HG03095 (cell line): ENCODE measurements around the gene ZBTB18.
"Not testable (repeated sequence)": the region's sequence is repeated elsewhere in the genome, so short reads cannot be mapped to it uniquely, and the experiment has no call there.

Experiments
- ATAC-seq: cut with Tn5 transposase; IDR thresholded peaks from one replicate; pipeline ENCODE4 v1.9.1; 2021; ENCODE audit warnings: moderate library complexity; ENCODE audit not compliant: unreplicated experiment

The ZBTB18 gene

DNA sequence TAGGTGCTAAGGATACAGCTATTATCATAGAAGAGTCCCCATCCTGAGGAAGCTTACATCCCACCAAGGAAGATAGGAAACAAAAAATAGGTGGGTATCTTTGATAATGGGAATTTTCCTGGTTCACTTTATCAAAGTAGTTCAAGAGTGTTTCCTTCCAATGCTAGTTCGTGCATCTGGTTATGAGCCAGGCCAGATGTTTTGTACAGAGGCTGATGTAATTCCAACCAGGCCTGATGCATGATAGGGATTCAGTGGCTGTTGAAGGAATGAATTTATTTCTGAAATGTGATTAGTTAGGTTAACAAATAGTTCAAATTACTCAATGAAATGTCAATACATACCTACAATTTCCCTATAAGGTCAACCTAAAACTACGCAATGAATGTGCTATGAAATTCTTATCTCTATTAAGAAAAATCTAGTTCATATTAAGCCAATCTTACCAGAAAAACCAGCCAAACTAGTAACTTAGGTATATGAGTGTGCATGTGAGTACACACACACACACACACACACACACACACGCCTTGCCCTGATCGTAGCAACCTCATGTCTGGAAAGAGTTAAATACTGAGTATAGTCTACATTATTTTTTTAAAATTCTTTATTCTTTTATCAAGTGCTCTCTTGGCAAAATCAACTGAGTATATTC, 9.5 kb upstream of the ZBTB18 start:
- ATAC-seq: no peak

DNA sequence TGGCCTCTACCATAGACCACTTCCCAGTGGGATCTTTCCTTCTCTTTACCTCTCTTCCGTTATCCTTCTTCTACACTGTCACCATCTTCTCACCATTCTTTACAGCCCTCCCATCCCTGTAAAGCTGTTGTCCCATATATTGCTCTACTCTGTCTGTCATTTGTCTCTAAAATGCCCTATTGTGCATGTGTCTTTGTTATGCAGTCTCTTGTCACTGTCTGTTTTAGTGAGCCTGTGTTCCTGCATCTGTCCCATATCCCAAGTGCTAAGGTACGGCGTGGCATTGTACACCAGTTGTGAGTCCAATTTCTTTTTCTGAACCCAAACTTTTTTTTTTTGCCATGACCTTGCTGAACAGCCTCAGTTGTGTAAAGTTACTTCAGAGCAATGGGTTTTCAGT, 8.8 kb upstream of the ZBTB18 start:
- no peak for ATAC-seq

DNA sequence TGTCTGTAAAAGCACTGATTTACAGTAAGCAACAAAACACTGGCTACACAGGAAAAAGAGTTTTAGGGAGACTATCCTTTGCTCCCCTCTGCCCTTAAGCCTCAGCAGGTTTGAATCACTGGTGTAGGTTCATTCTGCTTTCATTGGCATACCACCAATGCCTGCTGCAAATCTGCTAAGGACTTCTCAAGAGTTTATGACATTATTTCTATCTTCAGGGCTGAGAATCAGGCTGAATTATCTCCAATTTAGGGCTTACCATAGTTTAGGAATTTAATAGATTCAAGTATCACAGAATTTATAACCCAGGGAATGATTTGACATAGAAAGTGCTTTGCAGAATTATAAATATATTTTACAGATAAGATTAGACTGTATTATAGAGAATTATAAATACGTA, 6.7 kb upstream of the ZBTB18 start:
- no peak for ATAC-seq

DNA sequence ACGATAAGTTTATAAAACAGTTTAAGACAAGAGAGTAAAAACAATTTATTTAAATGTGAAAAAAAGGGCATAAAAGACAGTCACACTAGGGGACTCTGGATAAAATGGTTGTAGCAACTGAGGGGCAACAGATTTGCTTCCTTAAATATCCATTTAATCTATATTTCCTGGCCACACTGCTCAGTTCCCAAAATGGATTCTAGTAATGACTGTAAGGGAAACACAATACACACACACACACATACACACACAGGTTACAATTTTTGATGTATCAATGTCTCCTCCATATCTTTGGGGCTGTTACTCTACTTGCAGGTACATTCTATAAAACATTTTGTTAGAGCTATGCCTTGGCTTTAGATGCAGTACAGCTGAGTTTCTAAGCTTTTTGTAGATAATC, 4.8 kb upstream of the ZBTB18 start:
- not testable (repeated sequence) for ATAC-seq

DNA sequence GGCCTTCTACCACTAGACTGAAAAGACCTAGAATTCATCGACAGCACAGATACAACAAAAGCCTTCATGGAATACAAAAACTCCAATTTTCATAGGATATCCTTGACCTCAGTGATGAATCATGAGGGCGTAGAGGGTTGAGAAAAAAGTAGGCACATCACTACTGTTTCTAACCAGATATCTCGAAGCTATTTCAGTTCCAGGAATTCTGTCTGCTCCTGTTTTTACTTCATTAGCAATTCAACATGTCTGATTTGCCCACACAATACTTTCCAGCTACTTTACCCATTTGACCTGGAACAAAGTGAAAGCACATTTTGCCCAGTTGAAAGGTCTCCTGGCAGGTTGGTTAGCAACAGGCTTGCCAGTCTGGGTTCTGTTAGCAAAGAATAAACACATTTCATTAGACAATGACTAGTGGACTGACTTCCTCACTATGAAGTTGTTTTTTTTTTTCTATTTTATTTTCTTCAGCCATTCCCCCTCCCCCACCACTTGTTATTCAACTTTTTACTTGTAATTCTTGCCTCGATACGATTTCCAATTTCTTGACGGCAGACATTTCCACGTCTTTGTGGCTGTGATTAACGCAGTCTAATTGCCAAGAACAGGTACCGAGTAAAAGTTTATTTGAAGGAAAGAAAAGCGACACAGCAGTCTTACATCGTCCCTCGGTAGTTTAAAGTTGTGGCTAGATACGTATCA, 4.0 kb upstream of the ZBTB18 start:
- ATAC-seq: no peak

DNA sequence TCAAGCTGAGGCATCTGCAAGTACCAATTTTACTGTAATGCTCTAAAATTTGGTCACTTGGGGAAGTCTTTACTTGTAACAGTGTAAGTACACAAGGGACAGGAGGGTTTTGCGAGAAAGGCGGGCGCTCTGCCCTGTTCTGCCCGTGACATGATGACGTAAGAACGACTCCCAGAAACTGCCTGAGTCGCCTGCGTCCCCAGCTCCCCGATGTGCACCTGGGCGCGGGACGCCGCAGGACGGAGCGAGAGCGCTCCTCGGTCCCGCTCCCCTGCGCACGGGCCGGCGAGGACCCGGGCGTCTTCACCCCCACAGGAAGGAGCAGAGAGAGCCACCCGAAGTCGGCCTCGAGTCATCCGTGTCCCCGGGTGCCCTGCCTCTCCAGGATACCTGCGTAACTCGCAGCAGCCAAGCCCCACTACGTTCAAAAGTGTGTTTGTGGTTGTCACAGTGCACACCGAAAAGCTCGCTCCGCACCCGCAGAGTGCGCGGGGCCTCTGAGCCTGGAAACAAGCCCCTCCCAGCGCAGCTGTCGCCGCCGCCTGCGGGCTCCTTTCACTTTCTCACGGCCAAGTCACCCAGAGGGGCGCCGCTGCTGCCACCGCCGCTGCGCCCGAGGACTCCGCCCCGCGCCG, 3.3 kb upstream of the ZBTB18 start:
- ATAC-seq: peak; percentile 64

DNA sequence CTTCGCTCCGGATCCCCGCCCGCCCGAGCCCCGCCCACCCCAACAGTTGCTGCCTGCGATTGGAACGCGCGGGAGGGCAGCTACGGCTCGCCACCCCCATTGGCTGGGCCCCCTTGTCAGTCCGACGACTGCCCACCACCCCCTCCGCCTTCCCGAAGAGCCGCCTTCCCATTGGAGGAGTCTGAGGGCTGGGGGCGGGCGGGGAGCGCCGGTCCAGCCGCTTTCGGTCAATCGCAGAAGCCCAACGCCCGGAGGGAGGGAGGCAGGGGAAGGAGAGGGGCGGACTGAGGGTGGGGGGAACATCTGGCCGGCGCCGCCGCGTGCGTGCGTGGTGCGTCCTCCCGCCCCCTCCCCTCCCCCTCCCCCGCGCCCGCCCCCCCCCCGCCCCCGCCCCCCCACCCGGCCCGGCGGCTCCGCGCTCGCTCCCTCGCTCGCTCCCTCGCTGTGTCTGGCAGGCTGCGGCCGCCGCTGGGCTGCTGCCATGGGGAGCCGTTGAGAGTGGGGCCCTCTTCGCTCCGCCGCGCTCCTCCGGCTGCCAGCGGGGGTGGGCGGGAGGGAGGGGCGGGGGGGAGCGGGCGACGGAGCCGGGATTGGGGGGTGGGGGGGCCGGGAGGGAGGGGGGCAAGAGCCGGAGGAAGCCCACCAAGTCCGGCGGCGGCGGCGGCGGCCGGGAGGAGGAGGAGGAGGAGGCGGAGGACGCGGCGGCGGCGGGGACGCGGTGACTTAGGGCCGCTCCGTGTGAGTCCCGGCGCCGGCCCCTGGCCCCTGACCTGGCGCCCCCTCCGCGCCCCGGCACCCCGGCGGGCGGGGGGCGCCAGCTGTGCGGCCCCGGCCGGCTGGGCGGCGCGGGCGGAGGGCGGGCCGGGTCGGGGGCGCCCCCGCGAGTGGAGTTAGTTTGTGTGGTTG, 2.6 kb upstream of the ZBTB18 start:
- ATAC-seq: peak; percentile 75

DNA sequence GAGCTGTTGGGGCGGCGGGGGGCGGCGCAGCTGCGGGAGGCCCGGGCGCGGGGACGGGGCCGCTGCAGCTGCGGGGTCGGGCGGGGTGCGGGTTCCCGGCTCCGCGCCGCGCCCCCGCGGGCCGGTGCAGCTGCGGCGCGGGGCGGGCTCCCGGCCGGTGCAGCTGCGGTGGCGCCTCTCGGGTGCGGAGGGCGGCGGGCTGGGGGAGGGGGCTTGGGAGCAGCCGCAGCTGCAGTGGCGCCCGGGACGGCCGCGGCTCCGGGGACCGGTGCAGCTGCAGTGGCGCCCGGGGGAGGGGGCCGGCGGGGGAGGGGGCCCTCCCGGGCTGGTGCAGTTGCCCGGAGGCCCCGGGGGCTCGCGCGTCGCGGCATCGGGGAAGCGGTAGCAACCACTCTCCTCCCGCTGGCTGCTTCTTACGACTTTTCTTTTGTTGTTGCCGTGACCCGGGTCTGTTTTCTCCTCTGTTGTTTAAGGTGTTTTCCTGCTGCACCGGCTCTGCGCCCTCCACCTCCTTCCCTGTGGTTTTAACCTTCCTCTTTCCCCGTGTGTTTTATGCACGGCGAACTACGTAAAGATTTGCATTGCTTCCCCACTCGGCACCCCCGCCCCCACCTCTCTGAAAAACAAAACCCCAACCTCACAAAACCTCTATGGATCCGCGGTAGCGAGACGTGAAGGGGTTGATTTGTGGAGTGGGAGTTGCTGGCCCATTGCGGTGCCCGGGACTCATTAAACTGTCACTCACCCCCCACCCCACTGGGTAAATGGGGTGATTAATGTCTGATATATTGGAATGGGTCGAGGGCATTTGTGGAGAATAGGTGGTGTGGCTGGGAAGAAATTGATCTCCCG, 1.7 kb upstream of the ZBTB18 start:
- ATAC-seq: no peak

DNA sequence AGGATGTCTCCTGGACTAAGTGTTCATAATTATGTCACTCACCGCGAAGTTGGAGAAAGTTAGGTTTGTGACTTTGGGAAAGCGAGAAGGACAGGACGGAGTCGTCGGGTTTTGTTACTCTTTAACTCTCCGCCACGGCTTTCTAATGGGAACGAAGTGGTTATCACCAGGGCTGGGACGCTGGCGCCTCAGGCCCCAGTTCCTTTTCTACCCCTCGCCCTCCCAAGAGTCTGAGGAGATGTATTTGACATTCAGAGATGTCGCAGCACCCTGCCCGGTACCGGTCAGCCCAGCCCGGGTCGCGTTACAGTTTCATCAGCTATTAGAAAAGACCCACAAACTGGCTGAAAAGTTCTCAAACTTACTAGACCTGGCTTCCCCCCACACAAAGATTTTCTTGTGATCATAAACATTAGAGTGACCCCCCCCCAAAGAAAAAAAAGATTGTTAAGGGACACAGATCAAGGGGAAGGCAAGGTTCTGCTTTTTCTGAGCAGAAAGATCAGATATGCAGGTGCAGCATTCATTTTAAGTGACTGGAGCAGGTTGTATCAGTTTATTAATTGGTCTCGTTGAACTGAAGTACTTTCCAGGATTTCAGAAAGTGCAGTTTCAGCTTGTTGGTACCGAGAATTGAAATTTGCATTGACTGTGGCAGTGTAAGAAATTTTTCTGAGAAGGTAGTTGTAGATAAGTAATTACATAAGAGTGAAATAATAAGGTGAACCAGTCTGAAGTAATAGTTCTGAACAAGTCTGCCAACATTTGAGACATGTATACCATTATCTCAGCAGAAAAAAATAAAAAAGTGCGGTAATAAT, 859 bp upstream of the ZBTB18 start:
- no peak for ATAC-seq

DNA sequence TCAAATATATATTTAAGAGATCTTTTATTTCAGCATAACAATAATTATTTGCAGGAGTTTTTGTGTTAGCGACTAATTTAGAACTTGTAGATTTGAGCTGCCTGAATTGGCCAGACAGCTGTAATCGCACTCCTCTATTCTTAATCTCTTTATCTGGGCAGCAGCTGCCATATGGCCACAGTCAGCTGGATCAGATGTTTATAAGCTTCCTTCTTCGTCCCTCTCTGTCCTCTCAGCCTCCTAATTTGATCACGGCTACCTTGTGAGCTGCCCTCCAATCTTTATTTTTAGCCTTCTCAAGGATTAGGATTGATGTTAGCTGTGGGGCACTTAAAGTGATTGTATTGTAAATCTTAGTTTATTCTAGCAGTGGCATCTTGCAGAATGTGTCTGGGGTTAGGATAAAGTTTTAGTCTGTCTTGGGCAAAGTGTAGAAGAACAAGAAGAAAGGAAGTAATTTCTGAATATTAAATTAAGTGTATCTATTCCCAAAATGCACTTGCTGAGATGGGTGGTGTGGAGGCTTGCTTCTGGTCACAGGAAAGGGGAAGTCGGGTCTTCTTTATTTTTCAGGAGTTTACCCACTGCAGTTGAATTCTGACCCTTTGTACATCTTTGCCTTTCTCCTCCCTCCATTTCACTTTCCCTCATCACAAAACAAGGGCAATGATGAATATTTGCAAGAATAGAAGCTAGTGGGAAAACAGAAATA, 1.1 kb downstream of the ZBTB18 start:
- ATAC-seq: no peak

DNA sequence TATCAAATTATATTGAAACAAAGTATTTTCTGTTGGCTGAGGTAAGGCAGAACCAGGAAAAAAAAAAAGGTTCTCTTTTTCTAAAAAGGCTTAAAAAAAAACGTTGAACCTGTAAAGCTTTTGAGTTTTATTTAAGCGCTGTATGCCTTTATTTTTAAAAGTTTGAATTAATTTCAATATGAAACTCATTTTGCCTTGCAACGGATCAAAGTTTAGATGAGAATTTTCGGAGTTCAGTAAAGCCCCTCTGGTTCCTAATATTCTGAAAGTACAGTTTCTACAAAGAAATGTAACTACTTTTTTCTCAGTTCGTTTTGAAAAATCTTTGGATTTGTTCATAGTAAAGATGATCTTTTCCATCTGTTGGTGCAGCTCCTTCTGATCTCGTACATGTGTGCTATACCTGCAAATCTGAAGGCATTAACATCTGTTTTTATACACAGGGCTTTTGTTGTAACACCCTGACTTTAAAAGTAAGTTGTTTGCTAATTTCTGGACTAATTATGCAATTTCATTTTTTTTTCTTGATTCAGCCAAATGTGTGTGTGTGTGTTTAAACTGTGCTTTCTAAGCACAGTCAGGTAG, 1.7 kb downstream of the ZBTB18 start:
- ATAC-seq: no peak

DNA sequence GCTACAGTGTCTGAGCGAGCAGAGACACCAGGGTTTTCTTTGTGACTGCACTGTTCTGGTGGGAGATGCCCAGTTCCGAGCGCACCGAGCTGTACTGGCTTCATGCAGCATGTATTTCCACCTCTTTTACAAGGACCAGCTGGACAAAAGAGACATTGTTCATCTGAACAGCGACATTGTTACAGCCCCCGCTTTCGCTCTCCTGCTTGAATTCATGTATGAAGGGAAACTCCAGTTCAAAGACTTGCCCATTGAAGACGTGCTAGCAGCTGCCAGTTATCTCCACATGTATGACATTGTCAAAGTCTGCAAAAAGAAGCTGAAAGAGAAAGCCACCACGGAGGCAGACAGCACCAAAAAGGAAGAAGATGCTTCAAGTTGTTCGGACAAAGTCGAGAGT, 2.7 kb downstream of the ZBTB18 start:
- ATAC-seq: no peak

DNA sequence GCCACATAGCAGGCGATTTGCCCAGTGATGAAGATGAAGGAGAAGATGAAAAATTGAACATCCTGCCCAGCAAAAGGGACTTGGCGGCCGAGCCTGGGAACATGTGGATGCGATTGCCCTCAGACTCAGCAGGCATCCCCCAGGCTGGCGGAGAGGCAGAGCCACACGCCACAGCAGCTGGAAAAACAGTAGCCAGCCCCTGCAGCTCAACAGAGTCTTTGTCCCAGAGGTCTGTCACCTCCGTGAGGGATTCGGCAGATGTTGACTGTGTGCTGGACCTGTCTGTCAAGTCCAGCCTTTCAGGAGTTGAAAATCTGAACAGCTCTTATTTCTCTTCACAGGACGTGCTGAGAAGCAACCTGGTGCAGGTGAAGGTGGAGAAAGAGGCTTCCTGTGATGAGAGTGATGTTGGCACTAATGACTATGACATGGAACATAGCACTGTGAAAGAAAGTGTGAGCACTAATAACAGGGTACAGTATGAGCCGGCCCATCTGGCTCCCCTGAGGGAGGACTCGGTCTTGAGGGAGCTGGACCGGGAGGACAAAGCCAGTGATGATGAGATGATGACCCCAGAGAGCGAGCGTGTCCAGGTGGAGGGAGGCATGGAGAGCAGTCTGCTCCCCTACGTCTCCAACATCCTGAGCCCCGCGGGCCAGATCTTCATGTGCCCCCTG, 3.3 kb downstream of the ZBTB18 start:
- no peak for ATAC-seq

DNA sequence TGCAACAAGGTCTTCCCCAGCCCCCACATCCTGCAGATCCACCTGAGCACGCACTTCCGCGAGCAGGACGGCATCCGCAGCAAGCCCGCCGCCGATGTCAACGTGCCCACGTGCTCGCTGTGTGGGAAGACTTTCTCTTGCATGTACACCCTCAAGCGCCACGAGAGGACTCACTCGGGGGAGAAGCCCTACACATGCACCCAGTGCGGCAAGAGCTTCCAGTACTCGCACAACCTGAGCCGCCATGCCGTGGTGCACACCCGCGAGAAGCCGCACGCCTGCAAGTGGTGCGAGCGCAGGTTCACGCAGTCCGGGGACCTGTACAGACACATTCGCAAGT, 3.8 kb downstream of the ZBTB18 start:
- no peak for ATAC-seq

DNA sequence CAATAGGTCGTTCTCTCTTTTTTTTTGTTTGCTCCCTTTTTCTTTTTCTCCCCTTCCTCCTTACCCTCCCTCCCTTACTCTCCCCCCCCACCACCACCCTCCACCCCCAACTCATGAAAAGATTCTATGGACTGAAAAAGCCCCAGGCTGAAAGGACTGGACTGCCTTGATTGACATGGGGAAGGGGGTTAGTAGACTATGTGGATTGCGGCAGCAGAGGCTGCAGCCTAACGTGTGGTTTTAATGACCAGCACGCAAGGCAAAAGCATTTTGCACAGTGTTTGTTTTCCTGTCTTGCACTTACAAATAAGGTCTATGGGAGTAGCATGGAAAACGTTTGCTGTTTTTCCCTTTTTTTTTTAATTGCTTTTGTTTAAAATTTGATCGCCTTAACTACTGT, 5.5 kb downstream of the ZBTB18 start:
- ATAC-seq: no peak

DNA sequence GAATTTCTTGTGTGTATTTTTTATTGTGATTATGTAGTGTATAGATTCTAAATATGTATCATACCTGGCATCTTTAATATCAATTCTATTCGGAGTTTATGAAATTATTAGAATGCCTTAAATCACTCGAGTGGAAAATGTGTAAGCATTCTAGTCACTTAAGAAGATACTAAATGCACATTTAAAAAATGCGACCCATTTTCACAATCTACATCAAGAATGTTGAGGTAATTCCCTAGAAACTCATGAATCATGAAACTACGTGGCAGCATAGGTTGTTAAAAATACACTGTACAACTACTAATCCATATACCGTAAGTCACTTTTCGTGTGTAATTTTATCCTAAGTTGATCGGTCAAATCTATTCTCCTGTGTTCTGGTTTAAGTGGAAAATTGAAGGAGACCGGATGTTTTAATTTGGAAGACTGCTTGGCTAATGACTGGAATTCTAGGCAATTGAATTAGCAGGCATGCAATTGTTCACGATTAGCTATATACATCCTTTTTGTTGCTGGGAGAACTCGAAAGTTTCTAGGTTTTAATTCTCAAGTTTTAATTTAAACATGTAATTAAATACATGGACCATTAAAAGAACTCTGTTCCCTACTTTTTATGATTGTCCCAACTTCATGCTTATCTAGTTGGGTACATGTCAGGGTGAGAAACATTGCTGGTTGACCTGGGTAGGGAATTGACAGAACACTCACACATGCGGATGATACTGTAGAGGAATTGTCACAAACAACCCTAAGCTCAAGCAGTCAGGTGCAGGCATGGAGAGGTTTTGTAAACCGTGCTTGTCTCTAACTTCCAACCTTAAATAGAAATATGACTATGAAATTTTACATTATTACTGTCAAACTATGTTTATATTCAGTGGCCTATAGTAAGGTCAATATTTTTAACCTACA, 6.6 kb downstream of the ZBTB18 start:
- no peak for ATAC-seq

DNA sequence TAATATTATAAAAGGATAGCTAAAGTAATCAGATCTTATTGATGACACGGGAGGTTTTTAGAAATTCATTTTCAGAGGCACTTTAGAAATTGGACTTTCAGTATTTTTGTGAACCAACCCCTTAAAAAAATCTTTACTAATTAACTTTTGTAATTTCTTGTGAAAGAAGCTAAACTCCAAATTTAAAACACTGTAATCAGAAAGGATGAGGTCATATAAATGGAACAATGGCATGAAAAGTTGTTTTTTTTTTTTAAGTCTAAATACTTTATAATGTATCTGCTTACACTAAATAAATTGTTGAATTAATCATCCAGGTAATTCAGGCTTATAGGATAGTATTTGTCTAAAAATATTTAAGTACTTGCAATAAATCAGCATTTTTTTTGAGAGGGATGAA, 9.0 kb downstream of the ZBTB18 start:
- ATAC-seq: no peak
